ENCODE results near the gene RACK1.

RACK1 gene

DNA sequence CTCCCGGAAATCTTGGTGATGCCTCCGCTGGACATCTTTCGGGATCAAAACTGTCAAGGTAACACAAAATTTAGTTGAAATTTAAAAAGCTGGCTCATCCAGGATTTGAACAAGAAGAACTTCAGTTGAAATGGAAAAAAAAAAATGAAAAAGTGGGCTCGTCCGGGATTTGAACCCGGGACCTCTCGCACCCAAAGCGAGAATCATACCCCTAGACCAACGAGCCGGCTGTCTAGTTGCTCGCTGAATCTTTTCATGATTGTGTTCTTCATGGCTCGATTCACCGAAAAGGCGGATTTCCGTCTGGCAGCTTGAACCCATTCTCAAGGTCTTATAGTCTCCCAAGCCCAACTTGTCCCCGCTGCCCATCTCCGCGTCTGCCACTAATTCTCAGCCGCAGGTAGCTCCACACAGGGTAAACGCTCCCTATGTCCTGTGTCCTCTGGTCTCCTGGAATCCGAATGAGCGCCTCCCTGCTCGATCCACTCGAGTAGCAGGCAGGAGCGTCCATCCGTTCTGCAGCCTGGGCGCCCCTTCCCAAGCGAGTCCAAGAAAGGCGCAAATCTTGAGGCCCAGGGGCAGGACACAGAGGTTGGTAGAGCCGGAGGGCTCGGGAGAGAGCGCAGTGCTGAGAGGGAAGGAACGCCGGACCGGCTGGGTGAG, 54.9 kb downstream of the RACK1 start:
- no peaks in the 10 kb centered on the region for H3K9me2 ChIP-seq (replicated peaks; ENCODE audit: insufficient read depth, low read length)
- H3K9ac ChIP-seq (ENCODE audit: low read length) = peak overlapping the region; percentile 78
- H3K9me3 ChIP-seq (ENCODE audit: insufficient read depth, low read length) = no peaks in the 10 kb centered on the region
- H3K27ac ChIP-seq (ENCODE audit: low read depth, low read length) = peak overlapping the region; percentile 75
- H3F3A ChIP-seq (ENCODE audit: insufficient read depth) = peaks cover 48% of the 10 kb centered on the region
- no peaks in the 10 kb centered on the region for H3K36me3 ChIP-seq (ENCODE audit: low read length)
- H4K20me1 ChIP-seq (ENCODE audit: low read depth, low read length) = no peaks in the 10 kb centered on the region
- no peaks in the 10 kb centered on the region for H3K79me2 ChIP-seq (ENCODE audit: insufficient read depth, low read length)
- H3K4me3 ChIP-seq (ENCODE audit: insufficient read depth, low read length, poor library complexity, severe bottlenecking) = peak overlapping the region; percentile 73
- H3K27me3 ChIP-seq (ENCODE audit: low read length) = no peaks in the 10 kb centered on the region
- no peak for TF ChIP-seq EZH2phosphoT487 (conservative IDR thresholded peaks at IDR 0.05; ENCODE audit: low read length)
- TF ChIP-seq, protein P1, sequence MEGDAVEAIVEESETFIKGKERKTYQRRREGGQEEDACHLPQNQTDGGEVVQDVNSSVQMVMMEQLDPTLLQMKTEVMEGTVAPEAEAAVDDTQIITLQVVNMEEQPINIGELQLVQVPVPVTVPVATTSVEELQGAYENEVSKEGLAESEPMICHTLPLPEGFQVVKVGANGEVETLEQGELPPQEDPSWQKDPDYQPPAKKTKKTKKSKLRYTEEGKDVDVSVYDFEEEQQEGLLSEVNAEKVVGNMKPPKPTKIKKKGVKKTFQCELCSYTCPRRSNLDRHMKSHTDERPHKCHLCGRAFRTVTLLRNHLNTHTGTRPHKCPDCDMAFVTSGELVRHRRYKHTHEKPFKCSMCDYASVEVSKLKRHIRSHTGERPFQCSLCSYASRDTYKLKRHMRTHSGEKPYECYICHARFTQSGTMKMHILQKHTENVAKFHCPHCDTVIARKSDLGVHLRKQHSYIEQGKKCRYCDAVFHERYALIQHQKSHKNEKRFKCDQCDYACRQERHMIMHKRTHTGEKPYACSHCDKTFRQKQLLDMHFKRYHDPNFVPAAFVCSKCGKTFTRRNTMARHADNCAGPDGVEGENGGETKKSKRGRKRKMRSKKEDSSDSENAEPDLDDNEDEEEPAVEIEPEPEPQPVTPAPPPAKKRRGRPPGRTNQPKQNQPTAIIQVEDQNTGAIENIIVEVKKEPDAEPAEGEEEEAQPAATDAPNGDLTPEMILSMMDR (IDR thresholded peaks at IDR 0.05; ENCODE audit: insufficient read depth, low read length, poor library complexity, severe bottlenecking) = no peak
- peak overlapping the region; percentile 97 for H2AFZ ChIP-seq (ENCODE audit: low read depth, low read length, severe bottlenecking)
- peak overlapping the region; percentile 89 for H3K4me2 ChIP-seq (ENCODE audit: low read depth, low read length, poor library complexity, severe bottlenecking)

DNA sequence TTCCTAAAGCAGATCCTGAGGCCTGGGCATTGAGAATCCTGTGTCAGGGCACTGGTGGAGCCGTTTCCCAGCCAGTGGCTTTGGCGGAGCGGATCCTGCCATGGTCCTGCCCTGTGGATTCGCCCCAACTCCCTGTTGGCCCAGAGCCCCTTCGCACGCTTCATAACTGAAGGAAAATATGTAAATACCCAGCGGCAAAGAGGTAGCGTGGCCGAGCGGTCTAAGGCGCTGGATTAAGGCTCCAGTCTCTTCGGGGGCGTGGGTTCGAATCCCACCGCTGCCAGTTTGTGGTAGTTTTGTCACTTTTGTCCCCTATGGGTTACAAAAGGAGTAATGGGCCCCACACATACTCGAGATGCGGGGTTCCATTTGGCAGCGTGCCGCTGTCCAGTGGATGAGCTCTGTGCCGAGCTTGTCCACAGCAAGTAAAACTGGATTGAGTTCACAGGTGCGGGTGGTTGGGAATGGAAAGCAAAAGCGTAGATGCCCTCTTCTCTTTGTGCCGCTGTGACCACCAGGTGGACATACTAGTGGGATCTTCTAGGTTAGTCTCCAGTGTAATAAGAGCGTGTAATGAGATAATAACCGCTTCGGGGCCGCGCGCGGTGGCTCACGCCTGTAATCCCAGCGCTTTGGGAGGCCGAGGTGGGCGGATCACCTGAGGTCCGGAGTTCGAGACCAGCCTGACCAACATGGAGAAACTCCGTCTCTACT, 56.0 kb downstream of the RACK1 start:
- Histone ChIP-seq H2AFZ (ENCODE audit: low read depth, low read length, severe bottlenecking) (no peak overlapping the region), H3K36me3 (ENCODE audit: low read length) (no peaks in the 10 kb centered on the region)

DNA sequence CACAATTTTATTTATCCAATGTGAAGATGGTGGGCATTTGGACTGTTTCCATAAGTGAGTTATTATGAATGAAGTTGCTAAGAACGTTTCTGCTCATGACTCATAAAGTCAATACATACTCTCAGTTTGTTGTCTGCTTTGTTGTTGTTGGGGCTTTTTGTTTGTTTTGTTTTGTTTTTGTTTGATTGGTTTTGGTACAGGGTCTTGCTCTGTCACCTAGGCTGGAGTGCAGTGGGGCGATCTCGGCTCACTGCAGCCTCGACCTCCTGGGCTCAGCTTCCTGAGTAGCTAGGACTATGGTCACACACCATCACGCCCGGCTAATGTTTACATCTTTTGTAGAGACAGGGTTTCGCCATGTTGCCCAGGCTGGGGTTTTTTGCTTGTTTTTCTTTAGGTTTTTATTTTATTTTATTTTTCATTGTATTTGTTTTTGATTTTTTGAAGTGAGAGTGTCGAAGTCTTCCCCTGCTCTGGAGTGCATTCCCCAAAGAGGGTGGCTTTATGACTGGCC, 56.7 kb downstream of the RACK1 start:
- no peak overlapping the region for H3K27ac ChIP-seq (ENCODE audit: low read depth, low read length)
- H2AFZ ChIP-seq (ENCODE audit: low read depth, low read length, severe bottlenecking) = no peak overlapping the region

More for the DNA sequence above, 56.0 kb downstream of the RACK1 start:
- no peaks in the 10 kb centered on the region for H3K9me3 ChIP-seq (ENCODE audit: insufficient read depth, low read length)
- no peak overlapping the region for H3K4me2 ChIP-seq (ENCODE audit: low read depth, low read length, poor library complexity, severe bottlenecking)
- H4K20me1 ChIP-seq (ENCODE audit: low read depth, low read length) = no peaks in the 10 kb centered on the region
- H3K79me2 ChIP-seq (ENCODE audit: insufficient read depth, low read length) = no peaks in the 10 kb centered on the region
- no peaks in the 10 kb centered on the region for H3K27me3 ChIP-seq (ENCODE audit: low read length)
- no peaks in the 10 kb centered on the region for H3K9me2 ChIP-seq (replicated peaks; ENCODE audit: insufficient read depth, low read length)
- H3K27ac ChIP-seq (ENCODE audit: low read depth, low read length) = no peak overlapping the region
- TF ChIP-seq EZH2phosphoT487 (conservative IDR thresholded peaks at IDR 0.05; ENCODE audit: low read length) = no peak
- TF ChIP-seq, protein P1 (IDR thresholded peaks at IDR 0.05; ENCODE audit: insufficient read depth, low read length, poor library complexity, severe bottlenecking) = no peak
- H3F3A ChIP-seq (ENCODE audit: insufficient read depth) = peaks cover 47% of the 10 kb centered on the region
- H3K9ac ChIP-seq (ENCODE audit: low read length) = no peak overlapping the region
- no peak overlapping the region for H3K4me3 ChIP-seq (ENCODE audit: insufficient read depth, low read length, poor library complexity, severe bottlenecking)

More for the DNA sequence above, 56.7 kb downstream of the RACK1 start:
- Histone ChIP-seq H3K9me2 (replicated peaks; ENCODE audit: insufficient read depth, low read length) (no peaks in the 10 kb centered on the region), H3F3A (ENCODE audit: insufficient read depth) (peaks cover 47% of the 10 kb centered on the region), H3K4me2 (ENCODE audit: low read depth, low read length, poor library complexity, severe bottlenecking) (no peak overlapping the region), H3K36me3 (ENCODE audit: low read length) (no peaks in the 10 kb centered on the region), H3K4me3 (ENCODE audit: insufficient read depth, low read length, poor library complexity, severe bottlenecking) (no peak overlapping the region), H3K27me3 (ENCODE audit: low read length) (no peaks in the 10 kb centered on the region), H3K79me2 (ENCODE audit: insufficient read depth, low read length) (no peaks in the 10 kb centered on the region), H3K9me3 (ENCODE audit: insufficient read depth, low read length) (no peaks in the 10 kb centered on the region), H3K9ac (ENCODE audit: low read length) (no peak overlapping the region), H4K20me1 (ENCODE audit: low read depth, low read length) (no peaks in the 10 kb centered on the region)
- TF ChIP-seq, protein P1 (IDR thresholded peaks at IDR 0.05; ENCODE audit: insufficient read depth, low read length, poor library complexity, severe bottlenecking) = no peak
- TF ChIP-seq EZH2phosphoT487 (conservative IDR thresholded peaks at IDR 0.05; ENCODE audit: low read length) = no peak
